IgD-negative memory B cell (primary cell): ENCODE results near the gene SMIM24. TPM values are rescaled to one million over a fixed set of nuclear protein-coding genes. Genes with fewer than 3 reads are reported as not detected.
A peak's percentile ranks its signal among the peaks of the same experiment; 100 is the strongest.

Experiments
- H3K27ac Mint-ChIP-seq, 3 donors: one replicate each; pipeline ENCODE4 v1.8.0; 2020 to 2022; ENCODE audit warnings: mild to moderate bottlenecking in 3 of 3, mixed read lengths in 3 of 3, moderate library complexity in 1 of 3
- H3K27me3 Mint-ChIP-seq: one replicate; pipeline ENCODE4 v1.8.0; 2021; ENCODE audit warnings: mixed read lengths
- H3K36me3 Mint-ChIP-seq: one replicate; pipeline ENCODE4 v1.8.0; 2020; ENCODE audit warnings: mild to moderate bottlenecking, mixed read lengths
- H3K4me1 Mint-ChIP-seq, 3 donors: one replicate each; pipeline ENCODE4 v1.8.0; 2020 to 2022; ENCODE audit warnings: mixed read lengths in 3 of 3, mild to moderate bottlenecking in 1 of 3
- H3K4me3 Mint-ChIP-seq, 4 donors: one replicate each; pipeline ENCODE4 v1.8.0; 2020 to 2022; ENCODE audit warnings: mild to moderate bottlenecking in 4 of 4, mixed read lengths in 4 of 4, moderate library complexity in 3 of 4
- H3K9me3 Mint-ChIP-seq, 3 donors: one replicate each; pipeline ENCODE4 v1.8.0; 2020 to 2021; ENCODE audit warnings: mixed read lengths in 3 of 3, mild to moderate bottlenecking in 1 of 3
- polyA plus RNA-seq: library from polyadenylated mRNA; unstranded; fragments of 300-500 nt; fragmentation: Illumina TruSeq; gene quantifications from one replicate; pipeline ENCODE4 v1.2.3, GENCODE V29; 2021

SMIM24 gene
- polyA plus RNA-seq, 1 donor from 2014 or later: not detected

DNA sequence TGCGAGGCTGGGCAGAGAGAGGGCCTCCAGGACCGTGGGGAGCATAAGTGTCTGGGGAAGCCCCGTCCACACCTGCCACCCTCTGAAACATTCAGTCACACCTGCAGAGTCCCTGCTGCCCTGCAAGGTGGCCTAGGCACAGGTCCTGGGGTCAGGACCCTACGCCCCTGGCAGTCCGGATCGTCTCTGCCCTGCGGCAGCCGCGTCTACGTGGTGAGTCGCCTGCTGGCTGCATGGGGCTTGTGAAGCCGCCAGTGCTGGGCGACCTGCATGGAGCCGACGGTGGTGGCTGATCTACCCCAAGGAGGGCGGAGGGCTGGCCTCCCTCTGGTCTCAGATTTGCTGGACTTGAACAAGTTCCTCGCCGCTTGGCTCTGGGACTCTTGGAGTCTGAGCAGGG is 38.8 kb upstream of the SMIM24 start:
- no peaks in the 10 kb centered on the region for H3K9me3 Mint-ChIP-seq
- peaks cover 10 to 28% (median 24%) of the 10 kb centered on the region in 3 donors for H3K4me1 Mint-ChIP-seq
- H3K4me3 Mint-ChIP-seq: no peak overlapping the region
- H3K36me3 Mint-ChIP-seq: peaks cover 3% of the 10 kb centered on the region
- no peaks in the 10 kb centered on the region for H3K27me3 Mint-ChIP-seq
- H3K27ac Mint-ChIP-seq: peak overlapping the region in 2 of 3 donors; percentile 71 to 82

DNA sequence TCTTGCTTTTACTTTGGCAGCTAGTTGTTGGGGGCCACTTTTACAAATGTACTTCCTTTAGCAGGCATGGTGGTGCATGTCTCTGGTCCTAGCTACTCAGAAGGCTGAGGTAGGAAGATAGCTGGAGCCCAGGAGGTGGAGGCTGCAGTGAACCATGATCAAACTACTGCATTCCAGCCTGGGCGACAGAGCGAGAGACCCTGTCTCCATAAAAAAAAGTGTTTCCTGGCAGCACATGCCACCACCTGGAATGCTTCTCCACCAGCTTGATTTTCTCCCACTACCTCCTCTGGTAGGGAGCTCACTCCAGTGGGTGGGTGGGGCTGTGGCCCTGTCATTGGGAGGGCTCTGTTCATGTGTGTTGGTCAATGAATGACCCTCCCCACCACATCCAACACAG is 38.3 kb upstream of the SMIM24 start:
- H3K36me3 Mint-ChIP-seq: peaks cover 3% of the 10 kb centered on the region
- H3K27me3 Mint-ChIP-seq: no peaks in the 10 kb centered on the region
- no peaks in the 10 kb centered on the region for H3K9me3 Mint-ChIP-seq
- H3K27ac Mint-ChIP-seq: peak overlapping the region in 2 of 3 donors; percentile 82 to 99
- peak overlapping the region in 2 of 4 donors; percentile 17 for H3K4me3 Mint-ChIP-seq
- H3K4me1 Mint-ChIP-seq: peaks cover 10 to 30% (median 25%) of the 10 kb centered on the region in 3 donors

DNA sequence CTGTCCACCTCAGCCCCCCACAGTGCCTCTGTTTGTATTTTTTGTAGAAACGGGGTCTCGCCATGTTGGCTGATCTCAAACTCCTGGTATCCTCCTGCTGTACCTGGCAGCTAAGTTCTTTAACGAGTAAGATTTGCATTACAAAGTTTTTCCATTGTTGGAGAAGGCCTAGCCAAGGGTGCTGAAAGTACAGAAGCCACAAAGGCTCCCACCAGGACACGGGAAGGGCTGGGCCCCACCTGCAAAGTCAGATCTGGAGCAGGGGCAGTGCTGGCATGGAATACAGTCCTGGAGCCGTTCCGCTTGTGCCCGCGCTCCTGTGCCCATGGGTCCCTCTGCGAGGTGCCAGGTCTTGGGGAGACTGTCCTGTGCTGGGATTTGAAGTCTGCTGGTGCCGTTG is 37.9 kb upstream of the SMIM24 start:
- H3K27ac Mint-ChIP-seq: peak overlapping the region in 2 of 3 donors; percentile 82 to 99
- H3K4me3 Mint-ChIP-seq: peak overlapping the region in 2 of 4 donors; percentile 17
- no peaks in the 10 kb centered on the region for H3K9me3 Mint-ChIP-seq
- peaks cover 10 to 31% (median 27%) of the 10 kb centered on the region in 3 donors for H3K4me1 Mint-ChIP-seq
- H3K27me3 Mint-ChIP-seq: no peaks in the 10 kb centered on the region
- peaks cover 3% of the 10 kb centered on the region for H3K36me3 Mint-ChIP-seq

DNA sequence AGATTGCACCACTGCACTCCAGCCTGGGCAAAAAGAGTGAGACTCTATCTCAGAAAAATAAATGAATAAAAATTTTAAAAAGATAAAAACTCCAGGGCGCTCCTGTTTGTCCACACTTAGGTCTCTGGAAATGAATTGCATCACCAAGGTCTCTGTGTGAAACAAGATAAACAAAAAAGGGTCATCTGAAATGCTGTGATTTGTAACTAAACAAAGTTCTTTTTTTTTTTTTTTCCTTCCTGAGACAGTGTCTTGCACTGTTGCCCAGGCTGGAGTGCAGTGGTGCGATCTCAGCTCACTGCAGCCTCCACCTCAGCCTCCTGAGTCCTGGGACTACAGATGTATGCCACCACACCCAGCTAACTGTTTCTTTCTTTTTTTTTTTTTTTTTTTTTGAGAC is 37.3 kb upstream of the SMIM24 start:
- peaks cover 10 to 31% (median 27%) of the 10 kb centered on the region in 3 donors for H3K4me1 Mint-ChIP-seq
- H3K9me3 Mint-ChIP-seq: no peaks in the 10 kb centered on the region
- H3K4me3 Mint-ChIP-seq: peak overlapping the region in 1 of 4 donors; percentile 45
- H3K36me3 Mint-ChIP-seq: peaks cover 3% of the 10 kb centered on the region
- H3K27me3 Mint-ChIP-seq: no peaks in the 10 kb centered on the region
- peak overlapping the region in 2 of 3 donors; percentile 53 to 99 for H3K27ac Mint-ChIP-seq

DNA sequence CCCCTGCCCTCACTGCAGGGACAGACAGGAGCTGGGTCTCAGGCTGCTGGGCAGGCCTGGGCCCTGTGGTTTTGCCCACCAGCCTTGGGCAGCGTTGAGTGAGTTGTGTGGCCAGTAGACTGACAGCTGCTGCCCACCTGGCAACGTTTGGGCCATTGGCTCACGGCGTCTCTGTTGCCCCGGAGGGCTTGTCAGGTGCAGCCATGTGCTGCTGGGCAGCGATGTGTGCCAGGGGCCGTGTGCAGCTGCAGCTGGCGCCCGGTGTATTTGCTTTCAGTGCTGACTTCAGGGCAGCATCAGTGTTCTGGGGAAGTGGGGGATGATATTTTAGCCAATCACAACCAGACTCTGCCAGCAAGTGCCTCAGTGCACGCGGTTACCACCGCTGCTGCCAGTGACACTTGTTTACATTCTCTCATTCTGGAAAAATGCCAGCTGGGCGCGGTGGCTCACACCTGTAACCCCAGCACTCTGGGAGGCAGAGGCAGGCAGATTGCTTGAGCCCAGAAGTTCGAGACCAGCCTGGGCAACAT is 36.4 kb upstream of the SMIM24 start:
- Mint-ChIP-seq H3K4me1 (peaks cover 10 to 34% (median 24%) of the 10 kb centered on the region in 3 donors), H3K4me3 (peak overlapping the region in 3 of 4 donors; percentile 49 to 83 (median 69)), H3K9me3 (no peaks in the 10 kb centered on the region), H3K27me3 (no peaks in the 10 kb centered on the region), H3K27ac (peak overlapping the region; percentile 95 to 99 (median 96)), H3K36me3 (peaks cover 3% of the 10 kb centered on the region)

DNA sequence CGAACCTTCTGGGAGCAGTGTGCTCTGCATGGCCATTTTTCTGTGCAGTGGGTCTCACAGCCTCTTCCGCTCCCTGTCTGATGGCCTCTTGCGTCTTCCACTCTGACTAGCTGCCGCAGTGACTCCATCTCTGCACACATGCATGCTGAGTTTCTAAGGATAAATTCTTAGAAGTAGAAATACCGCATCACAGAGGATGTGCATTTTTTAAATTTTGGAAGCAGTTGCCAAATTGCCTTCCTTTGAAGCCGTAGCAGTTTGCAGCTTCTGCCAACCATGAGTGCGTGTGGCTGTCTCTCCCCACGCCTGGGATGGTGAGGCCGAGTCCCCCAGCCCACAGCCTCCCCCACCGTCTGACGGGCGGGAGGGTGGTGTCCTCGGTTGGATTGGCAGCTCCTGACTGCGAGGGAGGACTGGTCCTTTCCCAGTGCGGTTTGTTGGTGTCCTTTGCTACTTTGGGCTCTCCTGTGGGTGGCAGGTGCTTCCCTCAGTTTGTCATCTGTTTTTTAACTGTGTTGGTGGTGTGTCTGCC is 35.6 kb upstream of the SMIM24 start:
- Mint-ChIP-seq H3K9me3 (no peaks in the 10 kb centered on the region), H3K36me3 (peaks cover 2% of the 10 kb centered on the region), H3K4me1 (peaks cover 10 to 31% (median 21%) of the 10 kb centered on the region in 3 donors), H3K4me3 (peak overlapping the region in 2 of 4 donors; percentile 69 to 70), H3K27ac (peak overlapping the region in 2 of 3 donors; percentile 88 to 99), H3K27me3 (no peaks in the 10 kb centered on the region)

DNA sequence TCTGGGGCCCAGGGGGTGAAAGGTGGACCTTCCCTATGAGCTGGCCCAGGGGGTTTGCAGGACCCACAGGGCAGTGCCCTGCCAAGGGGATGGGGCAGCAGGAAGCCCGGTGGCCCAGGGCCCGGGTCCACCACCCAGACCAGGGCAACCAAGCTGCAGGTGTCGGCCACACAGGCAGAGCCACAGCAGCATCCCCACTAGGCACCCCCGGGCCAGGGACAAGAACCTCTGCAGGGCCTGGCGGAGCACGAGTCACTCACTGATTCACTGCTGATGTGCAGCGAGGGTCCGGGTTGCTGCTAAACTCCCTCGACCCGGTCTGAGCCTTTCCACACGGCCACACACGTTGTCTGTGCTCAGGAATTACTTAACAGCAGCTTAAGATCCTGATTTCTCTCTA is 34.6 kb upstream of the SMIM24 start:
- Mint-ChIP-seq H3K36me3 (no peaks in the 10 kb centered on the region), H3K9me3 (no peaks in the 10 kb centered on the region), H3K4me3 (no peak overlapping the region), H3K27ac (peak overlapping the region in 1 of 3 donors; percentile 71), H3K27me3 (no peaks in the 10 kb centered on the region), H3K4me1 (peaks cover 10 to 32% (median 24%) of the 10 kb centered on the region in 3 donors)

DNA sequence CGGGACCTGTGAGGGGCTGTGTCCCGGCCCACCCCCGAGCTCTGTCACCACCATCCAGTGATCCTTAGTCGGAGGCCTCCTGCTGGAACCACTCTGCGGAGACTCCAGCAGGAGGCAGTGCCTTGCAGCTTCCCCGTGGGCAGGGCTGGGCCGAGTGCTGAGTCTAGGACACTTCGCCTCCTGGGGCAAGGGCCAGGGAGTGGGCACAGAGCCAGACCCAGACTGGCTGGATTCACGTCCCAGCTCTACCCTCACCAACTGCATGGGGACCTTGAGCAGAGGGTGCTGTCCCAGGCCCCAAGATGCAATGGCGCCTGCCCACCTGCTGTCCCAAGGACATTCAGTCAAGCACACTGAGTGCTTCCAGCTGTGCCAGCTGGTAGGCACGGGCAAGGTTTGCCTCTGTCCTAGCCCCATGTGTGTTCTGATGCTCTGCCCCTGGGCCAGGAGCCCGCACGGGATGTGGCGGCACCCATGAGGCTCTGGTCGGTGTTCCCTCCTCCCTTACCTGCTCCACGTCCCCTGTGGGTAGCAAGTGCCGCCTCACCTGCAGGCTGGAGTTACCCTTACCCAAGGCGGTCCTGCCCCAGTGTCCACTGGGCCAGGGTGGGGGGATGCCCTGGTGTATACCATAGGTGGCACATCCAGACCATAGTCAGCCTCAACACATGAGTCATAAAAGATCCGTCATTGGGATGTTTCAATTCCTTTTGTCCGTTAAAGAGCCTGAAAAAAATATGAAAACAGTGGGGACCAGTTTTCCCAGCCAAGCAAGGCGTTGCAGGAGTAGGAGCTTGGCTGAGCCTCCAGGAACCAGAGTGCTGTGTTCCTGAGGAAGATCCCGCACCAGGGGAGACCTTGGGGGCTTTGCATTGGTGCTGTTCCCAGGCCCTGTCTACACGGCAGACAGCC is 33.2 kb upstream of the SMIM24 start:
- H3K36me3 Mint-ChIP-seq: no peaks in the 10 kb centered on the region

DNA sequence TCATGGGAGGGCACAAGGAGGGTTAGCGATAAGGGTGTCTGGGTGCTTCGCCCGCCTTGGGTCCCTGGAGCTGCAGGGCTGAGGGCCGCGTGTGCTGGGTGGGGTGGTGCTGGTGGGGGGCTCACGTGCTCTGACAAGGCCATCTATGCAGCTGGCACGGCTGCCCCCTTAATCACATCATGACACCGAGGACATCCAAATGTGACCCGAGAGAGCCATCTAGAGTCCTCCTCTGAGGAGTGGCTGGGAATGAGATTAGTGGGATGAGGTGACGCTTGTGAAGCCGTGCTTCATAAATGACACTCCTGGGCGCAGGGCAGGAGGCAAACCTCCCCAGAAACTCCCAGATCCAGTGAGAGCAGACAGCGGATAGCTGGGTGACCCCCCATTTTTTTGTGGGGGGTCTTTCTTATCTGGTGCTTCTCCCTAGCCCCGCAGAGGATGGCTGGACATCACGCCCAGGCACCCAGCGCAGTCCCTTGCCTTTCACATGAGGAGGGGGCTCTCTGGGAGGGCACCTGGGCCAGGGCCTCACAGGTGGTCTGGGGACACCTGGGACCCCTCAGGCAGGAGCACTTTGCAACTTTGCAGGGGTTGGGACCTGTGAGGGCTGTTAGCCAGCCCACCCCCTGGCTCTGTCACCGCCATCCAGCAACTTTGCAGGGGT is 32.4 kb upstream of the SMIM24 start:
- Mint-ChIP-seq H3K4me3 (peak overlapping the region in 1 of 4 donors; percentile 12), H3K27ac (no peak overlapping the region), H3K27me3 (no peaks in the 10 kb centered on the region), H3K36me3 (no peaks in the 10 kb centered on the region), H3K4me1 (peaks cover 21 to 38% (median 24%) of the 10 kb centered on the region in 3 donors), H3K9me3 (no peaks in the 10 kb centered on the region)

More for the DNA sequence above, 33.2 kb upstream of the SMIM24 start:
- Mint-ChIP-seq H3K4me3 (peak overlapping the region in 2 of 4 donors; percentile 17 to 53), H3K27ac (peak overlapping the region in 1 of 3 donors; percentile 48), H3K27me3 (no peaks in the 10 kb centered on the region), H3K9me3 (no peaks in the 10 kb centered on the region), H3K4me1 (peaks cover 18 to 39% (median 23%) of the 10 kb centered on the region in 3 donors)

DNA sequence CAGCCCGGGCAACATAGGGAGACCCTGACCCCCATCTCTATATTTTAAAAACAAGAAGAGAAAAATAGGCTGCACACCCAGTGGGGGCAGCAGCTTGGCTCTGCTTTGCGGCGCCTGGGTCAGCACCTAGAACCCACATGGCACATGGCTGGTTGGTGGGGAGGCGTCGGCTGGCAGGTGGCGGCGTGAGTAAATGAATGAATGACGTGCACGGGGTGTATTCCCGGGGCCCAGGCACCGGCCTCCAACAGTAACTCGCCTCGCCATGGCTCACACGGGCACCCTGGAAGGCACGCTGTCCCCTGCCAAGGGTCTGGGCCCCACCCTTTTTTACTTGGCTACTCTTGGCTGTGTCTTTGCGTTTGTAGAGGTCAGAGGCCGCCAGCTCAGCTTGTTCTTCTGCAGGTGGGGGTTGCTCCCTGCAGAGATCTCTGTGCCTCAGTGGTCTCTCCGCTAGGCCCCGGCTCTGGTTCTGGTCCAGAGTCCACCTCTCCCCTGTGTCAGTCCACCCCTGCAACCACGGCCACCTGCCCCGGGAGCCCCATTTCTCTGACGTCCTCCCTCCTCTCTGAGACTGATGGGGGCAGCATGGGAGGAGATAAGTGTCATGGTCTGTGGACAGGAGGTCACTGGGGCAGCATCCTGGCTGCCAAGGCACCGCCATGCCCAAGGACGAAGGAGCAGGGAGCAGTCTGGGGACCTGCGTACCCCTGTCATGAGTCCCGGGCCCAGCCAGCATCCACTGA is 31.4 kb upstream of the SMIM24 start:
- Mint-ChIP-seq H3K4me3 (peak overlapping the region in 3 of 4 donors; percentile 5 to 88 (median 22)), H3K4me1 (peaks cover 16 to 36% (median 25%) of the 10 kb centered on the region in 3 donors), H3K27ac (no peak overlapping the region), H3K9me3 (no peaks in the 10 kb centered on the region), H3K36me3 (no peaks in the 10 kb centered on the region), H3K27me3 (no peaks in the 10 kb centered on the region)

DNA sequence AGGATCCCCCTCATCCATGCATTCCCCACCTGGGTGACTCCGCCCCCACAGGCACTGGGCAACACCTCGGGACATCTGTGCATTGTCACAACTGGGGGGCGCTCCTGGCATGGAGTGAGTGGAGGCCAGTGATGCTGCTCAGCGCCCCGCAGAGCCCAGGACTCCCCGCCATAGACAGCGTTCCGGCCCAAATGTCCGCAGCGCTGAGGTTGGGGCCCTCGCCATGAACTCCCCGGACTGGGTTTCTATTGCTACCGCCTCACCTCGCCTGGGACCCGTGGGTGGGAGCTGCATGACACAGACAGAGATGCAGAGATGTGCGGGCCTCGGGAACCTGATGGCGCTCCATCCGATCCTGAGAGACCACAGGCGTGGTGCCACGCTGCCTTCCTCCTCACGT is 30.4 kb upstream of the SMIM24 start:
- Mint-ChIP-seq H3K4me1 (peaks cover 13 to 29% (median 17%) of the 10 kb centered on the region in 3 donors), H3K36me3 (no peaks in the 10 kb centered on the region), H3K27me3 (no peaks in the 10 kb centered on the region), H3K9me3 (no peaks in the 10 kb centered on the region), H3K4me3 (peak overlapping the region in 1 of 4 donors; percentile 88), H3K27ac (no peak overlapping the region)

DNA sequence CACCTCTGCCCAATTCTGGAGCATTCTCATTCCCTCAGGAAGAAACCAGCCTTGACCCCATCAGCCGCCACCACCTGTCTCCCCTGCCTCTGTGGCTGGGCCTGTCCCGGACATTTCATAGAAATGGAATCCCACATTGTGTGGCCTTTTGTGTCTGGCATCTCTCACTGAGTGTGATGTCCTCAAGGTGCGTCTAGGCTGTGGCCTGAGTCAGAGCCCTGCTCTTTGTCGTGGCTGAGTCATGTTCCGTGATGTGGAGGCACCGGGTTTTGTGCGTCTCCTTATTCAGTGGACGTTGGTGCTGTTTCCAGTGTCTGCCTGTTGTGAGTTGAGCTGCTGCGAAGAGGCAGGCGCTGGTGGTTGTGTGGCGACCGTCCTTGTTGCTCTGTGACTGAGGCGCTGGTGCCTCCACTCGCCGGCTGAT is 29.3 kb upstream of the SMIM24 start:
- Mint-ChIP-seq H3K27ac (peak overlapping the region; percentile 47 to 91 (median 87)), H3K9me3 (no peaks in the 10 kb centered on the region), H3K27me3 (no peaks in the 10 kb centered on the region), H3K4me1 (peaks cover 15 to 33% (median 16%) of the 10 kb centered on the region in 3 donors), H3K36me3 (no peaks in the 10 kb centered on the region), H3K4me3 (peak overlapping the region in 3 of 4 donors; percentile 65 to 88 (median 88))

DNA sequence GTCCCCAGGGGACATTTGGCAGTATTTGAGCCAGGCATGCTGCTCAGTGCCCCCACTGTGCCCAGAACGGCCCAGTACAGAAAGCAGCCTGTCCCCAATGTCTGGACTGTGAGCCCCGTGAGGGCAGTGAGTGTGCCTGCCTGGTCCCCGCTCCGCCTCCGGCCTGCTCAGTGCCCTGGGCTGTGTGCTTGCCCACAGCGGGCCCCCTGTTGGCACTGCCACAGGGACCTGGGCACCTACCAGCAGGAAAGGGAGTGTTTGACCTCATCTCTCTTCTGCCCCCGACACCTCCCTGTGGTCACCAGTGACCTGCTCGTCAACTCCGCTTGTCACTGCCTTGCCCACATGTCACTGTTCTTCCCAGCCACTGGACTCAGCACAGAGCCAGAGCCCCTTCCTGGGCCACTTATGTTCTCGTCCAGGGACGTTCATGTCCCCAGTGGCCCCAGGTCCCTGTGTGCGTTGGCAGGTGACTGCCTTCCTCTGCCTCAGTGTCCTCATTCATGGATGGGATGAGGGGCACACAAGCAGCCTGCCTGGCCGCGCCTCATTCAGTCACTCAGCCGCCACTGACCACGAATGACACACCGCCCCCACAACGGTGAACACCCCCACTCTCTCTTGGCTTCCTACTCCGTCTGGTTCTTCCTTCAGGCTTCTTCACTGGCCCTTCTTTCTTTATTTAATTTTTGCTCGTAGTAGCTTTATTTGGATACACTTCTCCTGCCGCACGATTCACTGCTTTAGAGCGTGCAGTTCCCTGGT is 28.6 kb upstream of the SMIM24 start:
- Mint-ChIP-seq H3K9me3 (no peaks in the 10 kb centered on the region), H3K27me3 (no peaks in the 10 kb centered on the region), H3K27ac (peak overlapping the region; percentile 47 to 91 (median 87)), H3K4me3 (peak overlapping the region; percentile 68 to 88 (median 88)), H3K36me3 (no peaks in the 10 kb centered on the region), H3K4me1 (peaks cover 15 to 30% (median 16%) of the 10 kb centered on the region in 3 donors)
